Measurements from ENCODE around the gene CBR4.

- TF ChIP-seq CTCF (IDR thresholded peaks at IDR 0.05) = no peak
- no peak for TF ChIP-seq ZFX (IDR thresholded peaks at IDR 0.05; ENCODE audit: borderline replicate concordance)
These were observed 7.9 kb upstream of the CBR4 start for GRCh38 chr4:169017971-169018370.
